WERI-Rb-1 (cell line): ENCODE measurements around the gene FAM237B.
"Not testable (repeated sequence)": the region's sequence is repeated elsewhere in the genome, so short reads cannot be mapped to it uniquely, and the experiment has no call there.

Experiments used
- DNase-seq: peaks from one replicate; pipeline ENCODE4 v3.0.0-alpha.2; 2020
- H3K27ac ChIP-seq: fragments of 250-450 bp; sonication (Bioruptor Pico); 2 replicates; pipeline ENCODE4 v1.5.1; 2020; ENCODE audit warnings: mild to moderate bottlenecking, moderate library complexity
- H3K27me3 ChIP-seq: fragments of 250-450 bp; sonication (Bioruptor Pico); 2 replicates; pipeline ENCODE4 v1.5.1; 2021; ENCODE audit warnings: mild to moderate bottlenecking, low read depth, moderate library complexity; ENCODE audit not compliant: insufficient read depth, severe bottlenecking
- H3K36me3 ChIP-seq: fragments of 250-450 bp; sonication (Bioruptor Pico); 2 replicates; pipeline ENCODE4 v1.5.1; 2020; ENCODE audit warnings: mild to moderate bottlenecking, moderate library complexity
- H3K4me3 ChIP-seq: 2 replicates; pipeline ENCODE4 v1.5.1; 2011; ENCODE audit warnings: low read depth, mild to moderate bottlenecking, control low read depth, low read length
- H3K9me3 ChIP-seq: fragments of 250-450 bp; sonication (Bioruptor Pico); 2 replicates; pipeline ENCODE4 v1.5.1; 2021; ENCODE audit warnings: mild to moderate bottlenecking, moderate library complexity; ENCODE audit not compliant: severe bottlenecking
- CTCF ChIP-seq: IDR thresholded peaks from 2 replicates; pipeline ENCODE4 v1.5.1; 2011; ENCODE audit warnings: low read depth, mild to moderate bottlenecking, control low read depth, inconsistent platforms, low read length

The FAM237B gene

GRCh38 chr7:90320801-90321494 lies at the start of gene FAM237B:
FAM237B (minus strand) TSS chr7:90321304; CDS start chr7:90319748, 1,556 bp downstream.
- peak within 1 kb of the TSS; percentile 23 for H3K4me3 ChIP-seq
- no peak for DNase-seq
- H3K27ac ChIP-seq, result no peak within 1 kb of the TSS
- no peak for TF ChIP-seq CTCF
- H3K36me3 ChIP-seq, result no peaks in the 10 kb centered on the region
- no peaks in the 10 kb centered on the region for H3K9me3 ChIP-seq
- no peaks in the 10 kb centered on the region for H3K27me3 ChIP-seq

GRCh38 chr7:90351987-90352386 lies 30.9 kb upstream of the FAM237B start:
- Histone ChIP-seq H3K27ac (no peak overlapping the region), H3K27me3 (no peaks in the 10 kb centered on the region), H3K9me3 (no peaks in the 10 kb centered on the region), H3K36me3 (peaks cover 15% of the 10 kb centered on the region), H3K4me3 (no peak overlapping the region)
- no peak for TF ChIP-seq CTCF
- DNase-seq, result no peak

DNA sequence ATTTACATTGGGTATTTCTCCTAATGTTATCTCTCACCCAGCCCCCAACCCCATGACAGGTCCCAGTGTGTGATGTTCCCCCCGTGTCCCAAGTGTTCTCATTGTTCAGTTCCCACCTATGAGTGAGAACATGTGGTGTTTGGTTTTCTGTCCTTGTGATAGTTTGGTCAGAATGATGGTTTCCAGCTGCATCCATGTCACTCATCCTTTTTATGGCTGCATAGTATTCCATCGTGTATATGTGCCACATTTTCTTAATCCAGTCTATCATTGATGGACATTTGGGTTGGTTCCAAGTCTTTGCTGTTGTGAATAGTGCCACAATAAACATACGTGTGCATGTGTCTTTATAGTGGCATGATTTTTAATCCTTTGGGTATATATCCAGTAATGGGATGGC lies 28.9 kb upstream of the FAM237B start:
- not testable (repeated sequence) for H3K36me3 ChIP-seq

GRCh38 chr7:90349305-90349704 lies 28.2 kb upstream of the FAM237B start:
- Histone ChIP-seq H3K27ac (no peak overlapping the region), H3K9me3 (no peaks in the 10 kb centered on the region), H3K36me3 (peaks cover 5% of the 10 kb centered on the region), H3K4me3 (no peak overlapping the region), H3K27me3 (no peaks in the 10 kb centered on the region)
- DNase-seq, result no peak
- TF ChIP-seq CTCF, result no peak

More for the DNA sequence above, 28.9 kb upstream of the FAM237B start:
- H3K4me3 ChIP-seq, H3K27ac ChIP-seq, DNase-seq, H3K27me3 ChIP-seq, H3K9me3 ChIP-seq: not testable (repeated sequence)

DNA sequence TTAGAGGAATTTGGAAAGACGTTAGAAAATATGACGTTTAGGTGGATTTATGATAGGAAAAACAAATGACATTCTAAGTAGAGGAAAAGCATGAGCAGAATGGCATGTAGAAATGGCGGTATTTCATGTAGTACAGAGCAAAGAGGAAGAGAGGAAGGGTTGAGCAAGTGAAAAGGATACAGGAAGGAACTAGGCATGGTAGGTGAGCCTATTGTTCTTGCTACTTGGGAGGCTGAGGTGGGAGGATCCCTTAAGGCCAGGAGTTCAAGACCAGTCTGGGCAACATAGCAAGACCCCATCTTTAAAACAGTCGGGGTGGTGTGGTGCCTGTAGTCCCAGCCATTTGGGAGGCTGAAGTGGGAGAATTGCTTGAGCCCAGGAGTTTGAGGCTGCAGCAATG lies 26.7 kb upstream of the FAM237B start:
- H3K4me3 ChIP-seq, result no peak overlapping the region
- no peak overlapping the region for H3K27ac ChIP-seq
- DNase-seq, result no peak

More for the DNA sequence above, 26.7 kb upstream of the FAM237B start:
- H3K36me3 ChIP-seq, result no peaks in the 10 kb centered on the region
- no peaks in the 10 kb centered on the region for H3K9me3 ChIP-seq
- H3K27me3 ChIP-seq, result no peaks in the 10 kb centered on the region
- TF ChIP-seq CTCF, result no peak
